ENCODE data around the gene PSAP.

DNA sequence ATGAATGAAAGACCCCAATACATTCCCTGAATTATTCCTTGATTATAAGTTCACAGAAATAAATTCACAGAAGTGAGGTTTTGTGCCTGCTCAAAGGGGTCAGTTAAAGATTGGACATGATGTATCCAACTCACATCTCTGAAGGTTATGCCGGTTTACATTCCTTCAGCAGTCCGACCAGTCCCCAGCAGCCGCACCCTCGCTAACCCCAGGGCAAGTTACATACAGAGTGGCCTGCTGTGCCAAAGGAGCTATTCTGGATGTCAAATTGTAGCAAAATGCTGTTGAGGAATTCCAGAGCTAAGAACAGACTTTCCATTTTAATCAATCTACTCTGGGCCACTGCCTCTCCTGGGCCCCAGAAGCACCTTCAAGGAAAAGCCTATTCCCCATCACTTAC lies 20.3 kb downstream of the PSAP start:
- TF ChIP-seq, protein P1, sequence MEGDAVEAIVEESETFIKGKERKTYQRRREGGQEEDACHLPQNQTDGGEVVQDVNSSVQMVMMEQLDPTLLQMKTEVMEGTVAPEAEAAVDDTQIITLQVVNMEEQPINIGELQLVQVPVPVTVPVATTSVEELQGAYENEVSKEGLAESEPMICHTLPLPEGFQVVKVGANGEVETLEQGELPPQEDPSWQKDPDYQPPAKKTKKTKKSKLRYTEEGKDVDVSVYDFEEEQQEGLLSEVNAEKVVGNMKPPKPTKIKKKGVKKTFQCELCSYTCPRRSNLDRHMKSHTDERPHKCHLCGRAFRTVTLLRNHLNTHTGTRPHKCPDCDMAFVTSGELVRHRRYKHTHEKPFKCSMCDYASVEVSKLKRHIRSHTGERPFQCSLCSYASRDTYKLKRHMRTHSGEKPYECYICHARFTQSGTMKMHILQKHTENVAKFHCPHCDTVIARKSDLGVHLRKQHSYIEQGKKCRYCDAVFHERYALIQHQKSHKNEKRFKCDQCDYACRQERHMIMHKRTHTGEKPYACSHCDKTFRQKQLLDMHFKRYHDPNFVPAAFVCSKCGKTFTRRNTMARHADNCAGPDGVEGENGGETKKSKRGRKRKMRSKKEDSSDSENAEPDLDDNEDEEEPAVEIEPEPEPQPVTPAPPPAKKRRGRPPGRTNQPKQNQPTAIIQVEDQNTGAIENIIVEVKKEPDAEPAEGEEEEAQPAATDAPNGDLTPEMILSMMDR (IDR thresholded peaks at IDR 0.05) = no peak
- TF ChIP-seq EP300 (IDR thresholded peaks at IDR 0.05) (no peak), POLR2A (IDR thresholded peaks at IDR 0.05) (no peak)

Data from tibial nerve (tissue), 4 donors.